Measurements from ENCODE around the gene KIAA1958. TPM values are rescaled to one million over a fixed set of nuclear protein-coding genes. Genes with fewer than 3 reads are reported as not detected.
A peak's percentile ranks its signal among the peaks of the same experiment; 100 is the strongest.

KIAA1958 gene
- total and polyA plus RNA-seq, 2 experiments from 2014 or later: 9.9 to 20.1 TPM

DNA sequence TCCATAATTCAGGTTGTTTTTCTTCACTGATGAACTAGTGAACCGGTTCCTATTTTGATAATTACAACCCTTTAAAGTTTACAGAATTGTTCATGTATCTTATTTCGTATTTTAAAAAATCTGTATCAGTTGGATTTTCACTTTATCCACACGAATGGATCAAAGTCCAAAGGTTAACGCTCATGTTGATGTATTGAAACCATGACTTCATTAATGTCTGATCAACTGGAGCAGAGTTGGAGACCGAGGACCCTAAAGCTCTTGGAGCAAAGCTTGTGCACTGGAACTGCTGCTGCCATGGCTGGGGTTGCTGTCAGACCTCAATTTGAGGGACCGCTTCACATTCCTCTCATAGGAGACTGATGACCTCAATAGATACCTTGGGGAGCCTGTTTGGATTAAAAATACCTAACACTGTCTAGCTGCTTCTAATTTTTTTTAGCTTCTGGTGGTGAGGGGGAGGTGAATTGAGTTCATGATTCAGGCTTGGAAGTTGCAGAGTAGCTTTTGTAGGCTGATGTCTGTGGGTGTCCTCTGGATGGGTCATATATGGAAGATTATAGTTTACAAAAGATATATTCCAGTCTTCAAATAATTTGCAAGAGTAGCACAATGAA lies 45.1 kb downstream of the KIAA1958 start:
- peak in 1 of 2 donors; percentile 18 for DNase-seq (ENCODE audit: low read depth in 1 of 2, low spot score in 1 of 2)
- peak overlapping the region; percentile 10 for H3K27ac ChIP-seq
- no peaks in the 10 kb centered on the region for H3K36me3 ChIP-seq
- TF ChIP-seq, protein P1, sequence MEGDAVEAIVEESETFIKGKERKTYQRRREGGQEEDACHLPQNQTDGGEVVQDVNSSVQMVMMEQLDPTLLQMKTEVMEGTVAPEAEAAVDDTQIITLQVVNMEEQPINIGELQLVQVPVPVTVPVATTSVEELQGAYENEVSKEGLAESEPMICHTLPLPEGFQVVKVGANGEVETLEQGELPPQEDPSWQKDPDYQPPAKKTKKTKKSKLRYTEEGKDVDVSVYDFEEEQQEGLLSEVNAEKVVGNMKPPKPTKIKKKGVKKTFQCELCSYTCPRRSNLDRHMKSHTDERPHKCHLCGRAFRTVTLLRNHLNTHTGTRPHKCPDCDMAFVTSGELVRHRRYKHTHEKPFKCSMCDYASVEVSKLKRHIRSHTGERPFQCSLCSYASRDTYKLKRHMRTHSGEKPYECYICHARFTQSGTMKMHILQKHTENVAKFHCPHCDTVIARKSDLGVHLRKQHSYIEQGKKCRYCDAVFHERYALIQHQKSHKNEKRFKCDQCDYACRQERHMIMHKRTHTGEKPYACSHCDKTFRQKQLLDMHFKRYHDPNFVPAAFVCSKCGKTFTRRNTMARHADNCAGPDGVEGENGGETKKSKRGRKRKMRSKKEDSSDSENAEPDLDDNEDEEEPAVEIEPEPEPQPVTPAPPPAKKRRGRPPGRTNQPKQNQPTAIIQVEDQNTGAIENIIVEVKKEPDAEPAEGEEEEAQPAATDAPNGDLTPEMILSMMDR (IDR thresholded peaks at IDR 0.05; ENCODE audit: low read depth, low read length): no peak
- no peaks in the 10 kb centered on the region for H3K27me3 ChIP-seq
- H3K4me3 ChIP-seq: no peak overlapping the region
- H3K9me3 ChIP-seq (ENCODE audit: low read depth): no peaks in the 10 kb centered on the region
- H3K4me1 ChIP-seq (ENCODE audit: low read depth): peaks cover 10% of the 10 kb centered on the region

DNA sequence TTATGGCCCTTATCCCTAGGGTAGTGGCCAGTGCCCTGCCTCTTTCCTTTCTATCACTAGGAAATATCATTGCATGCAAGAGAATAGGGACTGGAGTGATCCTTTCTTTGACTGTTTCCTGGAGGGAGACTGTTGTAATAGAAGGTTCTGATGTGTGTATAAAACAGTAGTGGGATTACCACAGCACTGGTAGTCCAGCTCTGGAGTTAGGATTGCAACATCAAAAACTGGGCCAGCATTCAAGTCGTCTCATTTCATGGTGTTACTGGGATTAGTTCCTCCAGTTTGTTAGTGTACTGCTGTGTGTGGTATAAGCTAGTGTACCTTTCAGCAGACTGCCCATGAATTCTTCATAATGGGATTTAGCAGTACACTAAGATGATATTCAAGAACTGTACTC lies 45.8 kb downstream of the KIAA1958 start:
- Histone ChIP-seq H3K9me3 (ENCODE audit: low read depth) (no peaks in the 10 kb centered on the region), H3K27ac (no peak overlapping the region), H3K36me3 (peaks cover 2% of the 10 kb centered on the region), H3K4me1 (ENCODE audit: low read depth) (peaks cover 10% of the 10 kb centered on the region), H3K27me3 (no peaks in the 10 kb centered on the region), H3K4me3 (no peak overlapping the region)
- TF ChIP-seq, protein P1 (IDR thresholded peaks at IDR 0.05; ENCODE audit: low read depth, low read length): no peak
- DNase-seq (ENCODE audit: low read depth in 1 of 2, low spot score in 1 of 2): peak in 1 of 2 donors; percentile 92

DNA sequence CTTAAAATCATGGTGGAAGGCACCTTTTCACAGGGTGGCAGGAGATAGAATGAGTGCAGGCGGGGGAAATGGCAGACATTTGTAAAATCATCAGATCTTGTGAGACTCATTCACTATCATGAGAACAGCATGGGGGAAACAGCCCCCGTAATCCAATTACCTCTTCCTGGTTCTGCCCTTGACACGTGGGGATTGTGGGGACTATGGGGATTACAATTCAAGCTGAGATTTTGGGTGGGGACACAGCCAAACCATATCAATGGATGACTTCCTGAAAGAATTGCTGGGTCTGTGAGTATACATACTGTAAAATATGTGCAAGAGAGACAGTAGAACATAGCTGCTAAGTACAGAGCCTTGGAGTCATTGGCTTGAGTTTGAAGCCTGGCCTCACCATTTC lies 47.0 kb downstream of the KIAA1958 start:
- DNase-seq (ENCODE audit: low read depth in 1 of 2, low spot score in 1 of 2): no peak
- Histone ChIP-seq H3K4me3 (no peak overlapping the region), H3K9me3 (ENCODE audit: low read depth) (no peaks in the 10 kb centered on the region), H3K4me1 (ENCODE audit: low read depth) (peaks cover 10% of the 10 kb centered on the region), H3K36me3 (peaks cover 2% of the 10 kb centered on the region), H3K27ac (no peak overlapping the region), H3K27me3 (no peaks in the 10 kb centered on the region)
- TF ChIP-seq, protein P1 (IDR thresholded peaks at IDR 0.05; ENCODE audit: low read depth, low read length): no peak

DNA sequence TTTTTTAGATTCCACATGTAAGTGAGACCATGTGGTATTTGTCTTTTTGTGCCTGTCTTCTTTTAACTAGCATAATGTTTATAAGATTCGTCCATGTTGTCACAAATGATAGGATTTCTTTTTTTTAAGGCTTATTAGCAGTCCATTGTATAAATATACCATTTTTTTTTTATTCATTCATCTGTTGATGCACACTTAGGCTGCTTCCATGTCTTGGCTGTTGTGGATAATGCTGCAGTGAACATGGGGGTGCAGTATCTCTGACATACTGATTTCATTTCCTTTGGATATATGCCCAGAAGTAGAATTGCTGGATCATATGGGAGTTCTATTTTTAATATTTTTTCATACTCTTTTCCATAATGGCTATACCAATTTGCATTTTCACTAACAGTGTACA lies 48.7 kb downstream of the KIAA1958 start:
- H3K36me3 ChIP-seq: peaks cover 2% of the 10 kb centered on the region
- TF ChIP-seq, protein P1 (IDR thresholded peaks at IDR 0.05; ENCODE audit: low read depth, low read length): no peak
- H3K27ac ChIP-seq: no peak overlapping the region
- peak in 1 of 2 donors; percentile 60 for DNase-seq (ENCODE audit: low read depth in 1 of 2, low spot score in 1 of 2)
- no peaks in the 10 kb centered on the region for H3K9me3 ChIP-seq (ENCODE audit: low read depth)
- peaks cover 10% of the 10 kb centered on the region for H3K4me1 ChIP-seq (ENCODE audit: low read depth)
- H3K4me3 ChIP-seq: no peak overlapping the region
- no peaks in the 10 kb centered on the region for H3K27me3 ChIP-seq

DNA sequence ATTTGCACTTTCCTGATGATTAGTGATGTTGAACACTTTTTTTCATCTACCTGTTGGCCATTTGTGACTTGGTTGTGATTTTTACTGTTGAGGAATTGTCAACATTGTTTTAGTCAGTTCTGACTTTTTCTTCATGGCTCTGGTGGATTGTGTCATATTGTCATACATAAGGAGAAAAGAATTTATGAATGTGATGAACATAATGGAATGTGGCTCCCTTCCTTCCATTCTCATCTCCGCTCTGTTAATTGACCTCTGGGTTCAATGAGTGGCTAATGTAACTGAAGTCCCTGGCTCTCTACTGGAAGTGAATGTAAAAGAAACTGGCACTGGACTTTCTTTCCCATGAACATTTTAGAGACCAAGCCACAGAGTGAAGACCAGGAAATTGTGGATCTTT lies 49.2 kb downstream of the KIAA1958 start:
- H3K27me3 ChIP-seq: no peaks in the 10 kb centered on the region
- DNase-seq (ENCODE audit: low read depth in 1 of 2, low spot score in 1 of 2): peak in 1 of 2 donors; percentile 38
- H3K4me1 ChIP-seq (ENCODE audit: low read depth): peaks cover 10% of the 10 kb centered on the region
- no peaks in the 10 kb centered on the region for H3K9me3 ChIP-seq (ENCODE audit: low read depth)
- TF ChIP-seq, protein P1 (IDR thresholded peaks at IDR 0.05; ENCODE audit: low read depth, low read length): no peak
- H3K36me3 ChIP-seq: peaks cover 2% of the 10 kb centered on the region
- H3K27ac ChIP-seq: no peak overlapping the region
- no peak overlapping the region for H3K4me3 ChIP-seq

Measured in cardiac muscle cell (in vitro differentiated cells and primary cell).